Lower lobe of right lung (tissue), 2 donors: ENCODE data around the gene SLC34A1. TPM values are rescaled to one million over a fixed set of nuclear protein-coding genes. Genes with fewer than 3 reads are reported as not detected.

Source experiments
- ATAC-seq, 2 donors: fragments of 200-7000 bp; cut with Tn5 transposase; one replicate each; pipeline ENCODE4 v1.9.1; 2020 to 2022; ENCODE audit warnings: mild to moderate bottlenecking in 2 of 2, moderate library complexity in 2 of 2
- DNase-seq: peaks from one replicate; pipeline ENCODE4 v3.0.0-alpha.2; 2020
- H3K27ac ChIP-seq: fragments of 200-600 bp; one replicate; pipeline ENCODE4 v1.8.0; 2022
- H3K27me3 ChIP-seq: fragments of 200-600 bp; one replicate; pipeline ENCODE4 v1.8.0; 2022; ENCODE audit warnings: low read depth
- H3K36me3 ChIP-seq: fragments of 200-600 bp; one replicate; pipeline ENCODE4 v1.8.0; 2022; ENCODE audit warnings: mild to moderate bottlenecking
- H3K4me1 ChIP-seq: fragments of 200-600 bp; one replicate; pipeline ENCODE4 v1.8.0; 2022
- H3K4me3 ChIP-seq: fragments of 200-600 bp; one replicate; pipeline ENCODE4 v1.8.0; 2022; ENCODE audit warnings: mild to moderate bottlenecking
- H3K9me3 ChIP-seq: fragments of 200-600 bp; one replicate; pipeline ENCODE4 v1.8.0; 2022
- intact Hi-C: fragments of 100-400 bp; cut with DNase I; formaldehyde crosslinking; loops from one replicate; pipeline ENCODE4 v1.11.0; 2022
- total RNA-seq: library from RNA; stranded (reverse); fragmentation: NEBNext Ultra II Directional; extraction: Animal tissue kit (Norgen Biotek cat#: 25700); gene quantifications from one replicate; pipeline ENCODE4 v1.2.1, GENCODE V29; 2021
- TF ChIP-seq, protein P1 (sequence below): fragments of 200-600 bp; IDR thresholded peaks from one replicate; pipeline ENCODE4 v1.8.0; 2022; ENCODE audit warnings: antibody characterized with exemption, mild to moderate bottlenecking
- donor health status: DM: no; HTN: yes; CAD: no; lungs with severe emphysema.

The SLC34A1 gene
- total RNA-seq, 1 donor from 2014 or later: not detected

- intact Hi-C loops: loop anchor here (10.0 kb wide), 1 partner anchor 52 kb away; no protein-coding TSS in a partner anchor
- H3K4me1 ChIP-seq: peaks cover 49% of the 10 kb centered on the region
- no peak overlapping the region for H3K27ac ChIP-seq
- no peak for DNase-seq
- TF ChIP-seq, protein P1, sequence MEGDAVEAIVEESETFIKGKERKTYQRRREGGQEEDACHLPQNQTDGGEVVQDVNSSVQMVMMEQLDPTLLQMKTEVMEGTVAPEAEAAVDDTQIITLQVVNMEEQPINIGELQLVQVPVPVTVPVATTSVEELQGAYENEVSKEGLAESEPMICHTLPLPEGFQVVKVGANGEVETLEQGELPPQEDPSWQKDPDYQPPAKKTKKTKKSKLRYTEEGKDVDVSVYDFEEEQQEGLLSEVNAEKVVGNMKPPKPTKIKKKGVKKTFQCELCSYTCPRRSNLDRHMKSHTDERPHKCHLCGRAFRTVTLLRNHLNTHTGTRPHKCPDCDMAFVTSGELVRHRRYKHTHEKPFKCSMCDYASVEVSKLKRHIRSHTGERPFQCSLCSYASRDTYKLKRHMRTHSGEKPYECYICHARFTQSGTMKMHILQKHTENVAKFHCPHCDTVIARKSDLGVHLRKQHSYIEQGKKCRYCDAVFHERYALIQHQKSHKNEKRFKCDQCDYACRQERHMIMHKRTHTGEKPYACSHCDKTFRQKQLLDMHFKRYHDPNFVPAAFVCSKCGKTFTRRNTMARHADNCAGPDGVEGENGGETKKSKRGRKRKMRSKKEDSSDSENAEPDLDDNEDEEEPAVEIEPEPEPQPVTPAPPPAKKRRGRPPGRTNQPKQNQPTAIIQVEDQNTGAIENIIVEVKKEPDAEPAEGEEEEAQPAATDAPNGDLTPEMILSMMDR: no peak
- ATAC-seq: peak; percentile 5 to 13
- peak overlapping the region; percentile 70 for H3K4me3 ChIP-seq
- peaks cover 56% of the 10 kb centered on the region for H3K27me3 ChIP-seq
- no peaks in the 10 kb centered on the region for H3K9me3 ChIP-seq
- no peaks in the 10 kb centered on the region for H3K36me3 ChIP-seq
Measured at GRCh38 chr5:177403102-177403791, 19.0 kb downstream of the SLC34A1 start.

DNA sequence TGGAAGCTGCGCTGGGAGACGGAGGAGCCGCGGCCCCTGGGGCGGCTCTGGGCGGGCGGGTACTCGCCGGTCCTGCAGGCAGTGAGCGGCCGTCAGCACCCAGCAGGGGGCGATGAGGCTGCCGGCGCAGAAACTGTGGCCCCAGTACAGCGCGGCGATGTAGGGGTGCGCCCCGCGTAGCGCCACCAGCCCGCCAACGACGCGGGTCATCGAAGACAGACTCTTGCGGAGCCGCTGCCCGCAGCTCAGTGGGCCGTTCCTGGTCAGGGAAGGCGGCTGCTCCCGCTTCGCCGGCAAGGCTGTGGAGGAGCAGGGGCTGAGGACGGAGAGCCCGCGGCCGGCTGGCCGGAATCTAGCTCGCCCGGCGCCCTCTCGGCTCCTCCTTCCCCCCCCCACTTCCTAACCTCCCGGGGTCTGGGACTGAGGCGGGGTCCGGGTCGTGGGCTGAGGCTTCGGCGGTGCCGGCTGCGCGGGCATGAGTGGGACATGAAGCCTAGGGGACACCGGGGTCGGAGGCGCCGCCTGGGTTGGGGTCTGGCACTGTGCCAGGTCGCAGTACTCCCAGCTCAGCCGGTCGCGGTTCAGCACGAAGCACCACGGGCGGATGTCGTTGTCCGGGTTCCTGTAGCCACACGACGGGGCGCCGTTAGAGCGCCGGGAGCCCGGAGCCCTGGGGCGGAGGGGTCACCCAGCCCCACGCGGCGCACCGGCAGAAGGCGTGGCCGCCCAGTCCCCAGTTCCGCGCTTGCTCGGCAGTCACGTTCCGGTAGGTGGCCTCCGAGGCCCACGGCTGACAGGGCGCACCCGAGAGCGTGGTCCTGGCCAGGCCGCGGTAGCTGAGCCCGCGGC lies 19.8 kb downstream of the SLC34A1 start:
- H3K4me1 ChIP-seq: peaks cover 49% of the 10 kb centered on the region
- H3K27me3 ChIP-seq: peaks cover 50% of the 10 kb centered on the region
- DNase-seq (peak; percentile 94), ATAC-seq (peak; percentile 94)
- H3K9me3 ChIP-seq: no peaks in the 10 kb centered on the region
- TF ChIP-seq, protein P1: peak; percentile 83
- peak overlapping the region; percentile 70 for H3K4me3 ChIP-seq
- no peak overlapping the region for H3K27ac ChIP-seq
- intact Hi-C loops: loop anchor here (10.0 kb wide), 1 partner anchor 51 kb away; no protein-coding TSS in a partner anchor
- H3K36me3 ChIP-seq: no peaks in the 10 kb centered on the region

- TF ChIP-seq, protein P1: no peak
- no peak for ATAC-seq
- no peak for DNase-seq
- H3K4me1 ChIP-seq: peaks cover 49% of the 10 kb centered on the region
- no peaks in the 10 kb centered on the region for H3K36me3 ChIP-seq
- H3K9me3 ChIP-seq: no peaks in the 10 kb centered on the region
- H3K4me3 ChIP-seq: peak overlapping the region; percentile 70
- H3K27me3 ChIP-seq: peaks cover 44% of the 10 kb centered on the region
- no peak overlapping the region for H3K27ac ChIP-seq
- intact Hi-C loops: loop anchor here (10.0 kb wide), 1 partner anchor 50 kb away; no protein-coding TSS in a partner anchor
Measured at GRCh38 chr5:177404641-177405179, 20.5 kb downstream of the SLC34A1 start.

DNA sequence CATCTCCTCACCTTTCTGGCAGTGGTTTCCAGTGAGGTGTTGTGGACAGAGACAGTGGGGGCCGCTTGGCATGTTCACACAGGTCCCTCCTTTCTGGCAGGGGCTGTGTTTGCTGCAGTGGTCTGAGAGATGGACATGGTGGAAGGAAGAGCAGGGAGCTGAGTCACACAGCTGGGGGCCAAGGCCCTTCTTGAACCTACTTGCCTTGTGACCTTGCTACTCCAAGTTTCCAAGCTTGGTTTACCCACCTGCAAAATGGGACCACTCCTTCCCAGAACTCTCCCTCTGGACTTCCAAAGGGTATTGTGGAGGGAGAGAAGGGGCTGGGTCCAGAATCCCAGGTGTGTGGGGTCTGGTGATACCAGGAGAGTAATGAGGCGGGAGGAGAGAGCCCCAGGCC lies 21.1 kb downstream of the SLC34A1 start:
- ATAC-seq: no peak
- H3K27me3 ChIP-seq: peaks cover 38% of the 10 kb centered on the region

DNA sequence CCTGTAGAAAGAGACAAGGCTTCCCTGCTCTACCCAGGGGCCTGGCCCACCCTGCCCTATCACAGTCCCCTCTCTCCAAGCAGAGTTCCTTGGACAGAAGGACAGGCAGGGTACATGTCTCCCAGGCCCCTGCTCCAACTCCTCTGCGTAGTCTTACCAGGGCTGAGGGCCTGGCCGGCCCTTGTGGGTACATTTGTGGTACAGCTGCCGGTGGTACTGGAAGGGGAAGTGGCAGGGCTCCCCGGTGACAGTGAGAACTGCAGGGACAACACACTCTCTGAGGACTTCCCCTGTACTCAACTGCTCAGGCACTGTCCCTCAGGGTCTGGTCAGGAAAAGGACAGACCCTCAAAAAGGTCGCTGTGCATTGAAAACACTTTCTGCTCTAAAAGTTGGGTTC lies 21.6 kb downstream of the SLC34A1 start:
- TF ChIP-seq, protein P1: no peak
- H3K4me3 ChIP-seq: no peak overlapping the region
- intact Hi-C loops: loop anchor here (10.0 kb wide), 1 partner anchor 49 kb away; no protein-coding TSS in a partner anchor
- H3K27ac ChIP-seq: no peak overlapping the region
- H3K27me3 ChIP-seq: peaks cover 33% of the 10 kb centered on the region
- ATAC-seq: peak in 1 of 2 donors; percentile 24
- no peaks in the 10 kb centered on the region for H3K9me3 ChIP-seq
- peaks cover 44% of the 10 kb centered on the region for H3K4me1 ChIP-seq
- DNase-seq: peak; percentile 82
- H3K36me3 ChIP-seq: no peaks in the 10 kb centered on the region

More for the DNA sequence above, 21.1 kb downstream of the SLC34A1 start:
- intact Hi-C loops: loop anchor here (10.0 kb wide), 1 partner anchor 49 kb away; no protein-coding TSS in a partner anchor
- no peak overlapping the region for H3K4me3 ChIP-seq
- TF ChIP-seq, protein P1: no peak
- no peaks in the 10 kb centered on the region for H3K9me3 ChIP-seq
- no peaks in the 10 kb centered on the region for H3K36me3 ChIP-seq
- no peak for DNase-seq
- no peak overlapping the region for H3K27ac ChIP-seq
- peaks cover 45% of the 10 kb centered on the region for H3K4me1 ChIP-seq
